ENCODE results near the gene RAB42. TPM values are rescaled to one million over a fixed set of nuclear protein-coding genes. Genes with fewer than 3 reads are reported as not detected.
"Not testable (repeated sequence)": the region's sequence is repeated elsewhere in the genome, so short reads cannot be mapped to it uniquely, and the experiment has no call there.

The RAB42 gene
- total RNA-seq, 1 donor, result 3.9 TPM

- peak; percentile 48 for DNase-seq (ENCODE audit: low read depth)
- peak overlapping the region; percentile 97 for H3K4me3 ChIP-seq (ENCODE audit: low read depth, low read length)
- TF ChIP-seq CTCF (IDR thresholded peaks at IDR 0.05; ENCODE audit: insufficient read depth, low read depth, low read length), result no peak
These were observed 9.8 kb upstream of the RAB42 start for GRCh38 chr1:28582248-28582615.

GRCh38 chr1:28586585-28587391, 5.3 kb upstream of the RAB42 start:
- DNase-seq (ENCODE audit: low read depth); H3K4me3 ChIP-seq (ENCODE audit: low read depth, low read length): not testable (repeated sequence)

- no peak for DNase-seq (ENCODE audit: low read depth)
- TF ChIP-seq CTCF (IDR thresholded peaks at IDR 0.05; ENCODE audit: insufficient read depth, low read depth, low read length), result no peak
- H3K4me3 ChIP-seq (ENCODE audit: low read depth, low read length), result peak overlapping the region; percentile 69
These were observed 431 bp downstream of the RAB42 start for GRCh38 chr1:28592321-28593071.

- not testable (repeated sequence) for DNase-seq (ENCODE audit: low read depth); H3K4me3 ChIP-seq (ENCODE audit: low read depth, low read length)
These were observed 1.9 kb downstream of the RAB42 start for GRCh38 chr1:28593988-28594356.

- not testable (repeated sequence) for H3K4me3 ChIP-seq (ENCODE audit: low read depth, low read length); DNase-seq (ENCODE audit: low read depth)
These were observed 2.8 kb downstream of the RAB42 start for GRCh38 chr1:28594686-28595411.

GRCh38 chr1:28595412-28596191, 3.5 kb downstream of the RAB42 start:
- no peak overlapping the region for H3K4me3 ChIP-seq (ENCODE audit: low read depth, low read length)
- no peak for TF ChIP-seq CTCF (IDR thresholded peaks at IDR 0.05; ENCODE audit: insufficient read depth, low read depth, low read length)
- DNase-seq (ENCODE audit: low read depth), result no peak

GRCh38 chr1:28596276-28596675, 4.2 kb downstream of the RAB42 start:
- not testable (repeated sequence) for DNase-seq (ENCODE audit: low read depth); H3K4me3 ChIP-seq (ENCODE audit: low read depth, low read length)

GRCh38 chr1:28601696-28602095, 9.6 kb downstream of the RAB42 start:
- TF ChIP-seq CTCF (IDR thresholded peaks at IDR 0.05; ENCODE audit: insufficient read depth, low read depth, low read length), result no peak
- no peak overlapping the region for H3K4me3 ChIP-seq (ENCODE audit: low read depth, low read length)
- DNase-seq (ENCODE audit: low read depth), result peak; percentile 86
